CD4-positive, alpha-beta T cell (primary cell): ENCODE measurements around the gene KMT5C. TPM values are rescaled to one million over a fixed set of nuclear protein-coding genes. Genes with fewer than 3 reads are reported as not detected.

Source experiments
- ATAC-seq: fragments of 200-7000 bp; cut with Tn5 transposase; one replicate; pipeline ENCODE4 v1.10.0; 2022; ENCODE audit warnings: mild to moderate bottlenecking; ENCODE audit not compliant: poor library complexity
- CTCF ChIA-PET: fragments of 350-600 bp; sonication (Branson Sonifier 250); formaldehyde crosslinking; loops from one replicate; lab custom pipeline; 2021; ENCODE audit warnings: antibody characterized with exemption, inconsistent platforms; lab: Charles Lee
- POLR2A ChIA-PET: fragments of 350-600 bp; sonication (Branson Sonifier 250); formaldehyde crosslinking; loops from one replicate; lab custom pipeline; 2021; ENCODE audit warnings: antibody characterized with exemption, inconsistent platforms; lab: Charles Lee
- DNase-seq, 14 experiments: peaks; one replicate each; pipeline ENCODE4 v3.0.0-alpha.2; 2013 to 2020; ENCODE audit warnings: mixed read lengths in 2 of 14
- H3K27ac ChIP-seq, 2 donors: one replicate each; pipeline versions ENCODE4 v1.5.1 to v1.7.0; 2013; ENCODE audit warnings: low read length in 2 of 2, low read depth in 1 of 2, mild to moderate bottlenecking in 1 of 2
- H3K27me3 ChIP-seq, 2 experiments: 1 replicate in 1 of 2; 2 replicates in 1 of 2; pipeline versions ENCODE4 v1.6.1 to v1.7.0; 2013; ENCODE audit warnings: low read length in 2 of 2, control low read depth in 1 of 2, mild to moderate bottlenecking in 1 of 2, moderate library complexity in 1 of 2; ENCODE audit not compliant: insufficient read depth in 2 of 2, control insufficient read depth in 1 of 2
- H3K36me3 ChIP-seq: one replicate; pipeline ENCODE4 v1.6.1; 2013; ENCODE audit warnings: low read length, control low read depth; ENCODE audit not compliant: insufficient read depth
- H3K4me1 ChIP-seq: one replicate; pipeline ENCODE4 v1.6.1; 2013; ENCODE audit warnings: low read length, control low read depth; ENCODE audit not compliant: insufficient read depth
- H3K4me3 ChIP-seq: one replicate; pipeline ENCODE4 v1.5.1; 2013; ENCODE audit warnings: mild to moderate bottlenecking, low read length, moderate library complexity
- H3K9me3 ChIP-seq, 2 experiments: 1 replicate in 1 of 2; 2 replicates in 1 of 2; pipeline versions ENCODE4 v1.6.1 to v1.7.0; 2013; ENCODE audit warnings: low read length in 2 of 2, mild to moderate bottlenecking in 2 of 2, control low read depth in 1 of 2, moderate library complexity in 1 of 2; ENCODE audit not compliant: control insufficient read depth in 1 of 2, insufficient read depth in 1 of 2
- H3K27ac Mint-ChIP-seq: one replicate; pipeline ENCODE4 v1.8.0; 2020; ENCODE audit warnings: mixed read lengths
- H3K27me3 Mint-ChIP-seq: one replicate; pipeline ENCODE4 v1.8.0; 2021; ENCODE audit warnings: mixed read lengths
- H3K36me3 Mint-ChIP-seq: one replicate; pipeline ENCODE4 v1.8.0; 2021; ENCODE audit warnings: low read depth, mixed read lengths
- H3K4me1 Mint-ChIP-seq: one replicate; pipeline ENCODE4 v1.8.0; 2021; ENCODE audit warnings: low read depth, mixed read lengths
- H3K4me3 Mint-ChIP-seq: one replicate; pipeline ENCODE4 v1.8.0; 2020; ENCODE audit warnings: mild to moderate bottlenecking, mixed read lengths
- H3K9me3 Mint-ChIP-seq: one replicate; pipeline ENCODE4 v1.8.0; 2020; ENCODE audit warnings: mixed read lengths
- CTCF ChIP-seq: fragments of 200-600 bp; IDR thresholded peaks from one replicate; pipeline ENCODE4 v1.8.0; 2022; ENCODE audit warnings: antibody characterized with exemption, mild to moderate bottlenecking
- intact Hi-C, 2 experiments: fragments of 100-400 bp; cut with DNase I in 1 of 2; cut with micrococcal nuclease in 1 of 2; formaldehyde crosslinking; loops; one replicate each; pipeline versions ENCODE4 v1.15.1 to v1.9.0; 2023 to 2025; cut with DNase I, micrococcal nuclease
- total RNA-seq, 174 experiments: library from RNA in 2 of 174; stranded (reverse) in 2 of 174; gene quantifications; one replicate each; pipeline ENCODE4 v1.2.3 and lab custom pipeline; 2021 to 2026

Gene KMT5C
- total RNA-seq, 2 experiments from 2014 or later = 113 to 115 TPM

- Mint-ChIP-seq H3K36me3 (no peaks in the 10 kb centered on the region), H3K4me1 (no peaks in the 10 kb centered on the region), H3K4me3 (no peak overlapping the region), H3K27me3 (peaks cover 13% of the 10 kb centered on the region), H3K27ac (no peak overlapping the region), H3K9me3 (no peaks in the 10 kb centered on the region)
- Histone ChIP-seq H3K9me3 (peaks cover 0 to 4% of the 10 kb centered on the region in 2 experiments), H3K4me1 (no peaks in the 10 kb centered on the region), H3K27ac (no peak overlapping the region), H3K27me3 (no peaks in the 10 kb centered on the region), H3K4me3 (no peak overlapping the region), H3K36me3 (no peaks in the 10 kb centered on the region)
- CTCF ChIA-PET = no interaction called here
- no peak for TF ChIP-seq CTCF
- DNase-seq (no peak), ATAC-seq (no peak)
- intact Hi-C loops = no loop called here
- POLR2A ChIA-PET = no interaction called here
Measured at GRCh38 chr19:55319785-55320184, 19.9 kb upstream of the KMT5C start.

GRCh38 chr19:55320844-55321419 is 18.7 kb upstream of the KMT5C start:
- no peak for TF ChIP-seq CTCF
- H3K36me3 Mint-ChIP-seq = no peaks in the 10 kb centered on the region
- POLR2A ChIA-PET = no interaction called here
- Histone ChIP-seq H3K9me3 (peaks cover 0 to 4% of the 10 kb centered on the region in 2 experiments), H3K36me3 (no peaks in the 10 kb centered on the region), H3K27me3 (no peaks in the 10 kb centered on the region), H3K4me3 (no peak overlapping the region), H3K27ac (no peak overlapping the region), H3K4me1 (no peaks in the 10 kb centered on the region)
- CTCF ChIA-PET = interaction anchor here (1.6 kb wide), 1 partner anchor 19 kb away, joined by 6 read pairs; no protein-coding TSS in a partner anchor
- DNase-seq (no peak), ATAC-seq (no peak)
- H3K27me3 Mint-ChIP-seq = peaks cover 13% of the 10 kb centered on the region
- intact Hi-C loops = no loop called here
- H3K27ac Mint-ChIP-seq = no peak overlapping the region
- no peak overlapping the region for H3K4me3 Mint-ChIP-seq
- no peaks in the 10 kb centered on the region for H3K9me3 Mint-ChIP-seq
- no peaks in the 10 kb centered on the region for H3K4me1 Mint-ChIP-seq

- Histone ChIP-seq H3K27ac (no peak overlapping the region), H3K4me1 (no peaks in the 10 kb centered on the region), H3K4me3 (no peak overlapping the region), H3K36me3 (no peaks in the 10 kb centered on the region), H3K9me3 (peaks cover 0 to 4% of the 10 kb centered on the region in 2 experiments), H3K27me3 (no peaks in the 10 kb centered on the region)
- no peak for ATAC-seq
- no peak for TF ChIP-seq CTCF
- ChIA-PET CTCF (interaction anchor here (1.6 kb wide), 1 partner anchor 20 kb away, joined by 6 read pairs; no protein-coding TSS in a partner anchor), POLR2A (interaction anchor here (1.0 kb wide), 1 partner anchor 17 kb away, joined by 3 read pairs; no protein-coding TSS in a partner anchor)
- Mint-ChIP-seq H3K4me3 (no peak overlapping the region), H3K27me3 (peaks cover 13% of the 10 kb centered on the region), H3K4me1 (no peaks in the 10 kb centered on the region), H3K27ac (no peak overlapping the region), H3K36me3 (no peaks in the 10 kb centered on the region), H3K9me3 (no peaks in the 10 kb centered on the region)
- no peak for DNase-seq
- intact Hi-C loops = no loop called here
Measured at GRCh38 chr19:55321466-55322137, 18.1 kb upstream of the KMT5C start.
